Ovary (tissue), 3 donors: ENCODE data around the gene WDR86.

Source experiments
- CTCF ChIP-seq, 3 donors: fragments of 450-650 bp in 2 of 3; fragments of 200-600 bp in 1 of 3; IDR thresholded peaks; one replicate each; pipeline versions ENCODE4 v1.5.1 to v1.8.0; 2016 to 2022; ENCODE audit warnings: antibody characterized with exemption in 3 of 3, mild to moderate bottlenecking in 1 of 3
- EP300 ChIP-seq: sonication (generic); formaldehyde crosslinking; IDR thresholded peaks from one replicate; pipeline ENCODE4 v1.6.1; 2017; ENCODE audit warnings: antibody characterized with exemption
- POLR2A ChIP-seq: fragments of 450-650 bp; IDR thresholded peaks from one replicate; pipeline ENCODE4 v1.6.1; 2017; ENCODE audit warnings: antibody characterized with exemption, mild to moderate bottlenecking, moderate library complexity
- donor health status: DM: no; HTN: no; CAD: no.

- no peak for TF ChIP-seq CTCF (IDR thresholded peaks at IDR 0.05)
- TF ChIP-seq POLR2A = no peak
- no peak for TF ChIP-seq EP300
Observed at GRCh38 chr7:151388007-151388297, 21.9 kb downstream of the WDR86 start.
